ENCODE results near the gene IRS1.

Gene IRS1

GRCh38 chr2:226758921-226759640, 40.5 kb downstream of the IRS1 start:
- DNase-seq (ENCODE audit: low read depth in 2 of 2): no peak

DNA sequence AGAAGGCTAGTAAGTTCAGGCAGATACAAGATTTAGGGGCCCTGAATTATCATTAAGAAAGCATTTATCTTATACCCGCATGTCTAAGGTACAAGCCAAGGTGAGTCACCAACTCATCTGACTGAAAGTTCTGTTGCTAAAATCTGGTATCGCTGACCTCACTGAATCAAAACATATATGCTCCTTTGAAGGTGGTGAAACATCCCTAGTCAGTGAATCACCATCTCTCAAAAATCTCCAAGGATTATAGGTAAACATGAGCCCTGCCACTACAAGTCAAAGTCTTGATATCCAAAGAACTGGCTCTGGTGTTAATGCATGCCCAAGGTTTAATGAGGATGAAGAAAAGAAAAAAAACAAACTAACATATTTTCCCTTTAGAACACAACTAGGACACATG, 43.5 kb downstream of the IRS1 start:
- DNase-seq (ENCODE audit: low read depth in 2 of 2): no peak

DNA sequence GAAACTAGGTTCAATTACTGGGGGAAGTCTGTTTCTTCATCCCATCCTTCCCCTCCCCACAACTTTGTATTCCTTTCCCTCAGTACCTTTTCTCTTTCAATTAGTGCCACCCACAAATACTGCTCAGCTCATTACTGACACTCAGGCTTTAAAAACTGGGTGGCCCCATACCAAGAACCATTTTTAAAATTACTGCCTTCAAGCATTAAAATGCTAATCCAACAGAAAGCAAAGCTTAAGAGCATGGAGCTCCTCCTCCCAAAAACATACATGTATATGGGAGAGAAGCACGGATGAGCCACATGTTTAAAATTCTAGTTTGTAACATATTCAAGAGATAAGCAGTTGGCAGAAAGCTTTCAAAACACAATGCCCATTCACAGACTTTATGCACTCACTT, 44.0 kb downstream of the IRS1 start:
- DNase-seq (ENCODE audit: low read depth in 2 of 2): no peak

- no peak for DNase-seq (ENCODE audit: low read depth in 2 of 2)
These were observed 44.6 kb downstream of the IRS1 start for GRCh38 chr2:226754821-226755604.

DNA sequence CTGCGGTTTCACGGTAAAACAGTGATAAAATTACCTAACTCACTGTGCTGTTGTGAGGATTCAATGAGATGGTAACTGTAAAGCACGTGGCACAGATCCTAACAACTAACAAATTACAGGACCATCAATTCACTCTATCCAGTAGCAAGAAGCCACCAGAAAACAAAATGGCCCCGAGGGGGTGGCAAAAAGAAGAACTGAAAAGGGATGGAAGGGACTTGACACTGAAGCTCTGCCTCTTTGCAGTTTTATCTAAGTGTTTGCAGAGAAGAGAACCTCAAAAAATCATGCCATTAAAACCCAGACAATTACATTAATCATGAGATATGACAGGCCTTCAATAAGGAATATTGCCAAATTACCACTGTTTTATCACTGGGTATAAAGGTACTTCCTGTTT, 46.7 kb downstream of the IRS1 start:
- DNase-seq (ENCODE audit: low read depth in 2 of 2): no peak

DNA sequence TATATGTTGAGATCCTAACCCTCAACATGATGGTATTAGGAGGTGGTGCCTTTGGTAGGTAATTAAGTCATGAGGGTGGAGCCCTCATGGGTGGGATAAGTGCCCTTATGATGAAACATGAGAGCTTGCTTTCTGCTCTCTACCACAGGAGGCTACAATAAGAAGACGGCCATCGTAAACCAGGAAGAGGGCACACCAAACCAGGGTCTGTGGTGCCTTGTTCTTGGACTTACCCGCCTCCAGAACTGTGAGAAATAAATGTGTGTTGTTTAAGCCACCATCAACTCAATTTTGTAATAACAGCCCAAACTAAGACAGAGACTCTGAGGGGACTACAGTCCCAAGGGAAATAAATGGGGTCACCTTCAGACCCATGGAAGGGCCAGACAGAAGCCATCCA, 52.3 kb downstream of the IRS1 start:
- no peak for DNase-seq (ENCODE audit: low read depth in 2 of 2)

- no peak for DNase-seq (ENCODE audit: low read depth in 2 of 2)
These were observed 53.3 kb downstream of the IRS1 start for GRCh38 chr2:226746196-226746800.

GRCh38 chr2:226743915-226744314, 55.7 kb downstream of the IRS1 start:
- DNase-seq (ENCODE audit: low read depth in 2 of 2): no peak

DNA sequence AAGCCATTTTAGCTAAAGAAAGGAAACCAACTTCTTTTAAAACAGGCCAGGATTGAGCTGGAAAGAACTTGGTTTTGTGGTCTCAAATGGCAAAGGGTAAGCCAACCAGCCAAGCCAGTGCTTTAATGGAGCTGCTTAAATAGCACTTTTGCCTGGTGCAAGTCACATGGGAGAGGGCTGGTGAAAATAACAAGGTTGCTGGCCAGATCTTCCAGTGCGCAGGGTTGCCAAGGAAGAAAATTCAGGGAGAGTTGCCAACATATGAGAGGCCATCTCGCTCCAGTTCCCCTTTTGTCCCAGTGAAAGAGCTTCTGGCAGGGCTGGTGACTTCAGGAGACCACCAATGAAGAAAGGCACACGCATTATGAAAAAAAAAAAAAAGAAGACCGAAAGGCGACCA, 57.3 kb downstream of the IRS1 start:
- no peak for DNase-seq (ENCODE audit: low read depth in 2 of 2)

DNA sequence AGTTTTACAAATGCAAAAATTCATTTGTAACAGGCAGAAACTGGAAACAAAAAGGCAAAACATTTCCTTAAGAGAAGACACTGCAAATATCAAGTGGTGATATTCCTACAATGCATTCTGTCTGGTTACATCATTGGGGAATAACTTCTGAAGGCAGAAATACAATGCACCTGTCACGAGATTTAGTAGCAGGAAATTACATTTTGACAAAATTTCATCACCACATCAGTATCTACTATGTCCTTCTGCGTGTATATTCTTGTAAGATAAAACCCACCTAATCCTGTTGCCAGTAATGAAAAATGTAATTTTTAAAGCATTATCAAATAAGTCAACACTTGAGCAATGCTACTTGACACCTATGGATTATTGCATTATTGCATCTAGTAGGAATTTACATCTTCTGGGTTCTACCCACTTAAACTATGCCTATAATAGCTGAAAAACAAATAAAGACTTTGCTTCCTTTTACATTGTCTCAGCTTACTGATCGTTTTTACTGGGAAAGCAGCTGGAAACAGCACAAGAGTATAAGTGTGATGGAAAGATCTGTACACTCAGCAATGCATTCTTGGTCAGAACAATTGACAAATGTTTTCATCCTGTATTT, 59.5 kb downstream of the IRS1 start:
- no peak for DNase-seq (ENCODE audit: low read depth in 2 of 2)

DNA sequence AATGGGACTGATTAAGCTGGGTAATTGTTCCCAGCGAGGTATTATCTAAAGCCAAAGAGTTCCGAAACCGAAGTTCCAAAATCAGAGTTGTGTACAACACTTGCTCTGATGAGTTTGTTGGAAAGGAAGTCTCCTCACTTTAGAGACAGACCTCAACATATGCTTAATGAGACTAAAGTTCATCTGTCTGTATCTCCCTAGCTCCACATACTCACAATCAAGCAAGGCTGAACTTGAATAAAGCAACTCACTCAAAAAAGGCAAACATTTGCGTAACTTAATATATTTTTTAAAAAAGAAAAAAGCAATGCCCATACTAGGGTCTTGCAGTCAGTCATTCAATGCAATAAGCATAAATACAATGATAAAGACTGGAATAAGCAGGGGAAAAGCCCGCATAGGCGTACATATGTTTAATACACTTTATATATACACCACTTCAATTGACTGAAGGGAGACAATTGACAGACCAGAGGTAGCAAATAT, 60.0 kb downstream of the IRS1 start:
- no peak for DNase-seq (ENCODE audit: low read depth in 2 of 2)

DNA sequence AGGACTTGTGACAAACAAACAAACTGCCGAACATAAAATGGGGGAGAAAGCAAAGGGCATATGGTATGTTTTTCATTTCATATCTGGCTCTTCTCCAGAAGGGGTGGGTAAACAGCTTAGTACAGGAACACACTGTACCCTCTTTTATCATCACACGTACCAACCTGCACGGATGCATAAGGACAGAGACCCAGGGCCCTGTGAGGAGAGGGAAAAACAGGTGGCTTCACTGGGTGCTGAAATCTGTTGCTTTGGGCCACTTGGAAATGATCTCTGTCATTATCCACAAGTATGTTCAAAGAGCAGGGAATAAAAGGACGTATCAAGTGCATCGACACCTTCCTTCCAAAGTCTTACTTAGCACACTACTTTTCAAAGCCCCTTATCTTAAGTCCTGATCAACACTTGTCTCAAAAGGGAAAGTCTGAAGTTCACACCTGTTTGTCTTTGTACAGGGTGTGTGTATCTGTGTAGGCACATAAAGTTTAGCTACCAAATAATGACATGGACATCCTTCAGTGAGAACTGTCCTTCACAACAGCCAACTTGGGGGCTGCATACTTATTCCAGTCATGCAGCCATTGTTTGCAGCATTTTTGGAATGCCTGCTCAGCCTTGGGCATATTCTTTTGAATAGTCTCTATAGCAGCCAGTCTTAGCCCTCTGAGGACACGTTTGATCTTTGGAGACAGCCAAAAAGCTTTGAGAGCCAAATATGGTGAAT, 60.6 kb downstream of the IRS1 start:
- no peak for DNase-seq (ENCODE audit: low read depth in 2 of 2)

GRCh38 chr2:226738191-226738820, 61.3 kb downstream of the IRS1 start:
- no peak for DNase-seq (ENCODE audit: low read depth in 2 of 2)

DNA sequence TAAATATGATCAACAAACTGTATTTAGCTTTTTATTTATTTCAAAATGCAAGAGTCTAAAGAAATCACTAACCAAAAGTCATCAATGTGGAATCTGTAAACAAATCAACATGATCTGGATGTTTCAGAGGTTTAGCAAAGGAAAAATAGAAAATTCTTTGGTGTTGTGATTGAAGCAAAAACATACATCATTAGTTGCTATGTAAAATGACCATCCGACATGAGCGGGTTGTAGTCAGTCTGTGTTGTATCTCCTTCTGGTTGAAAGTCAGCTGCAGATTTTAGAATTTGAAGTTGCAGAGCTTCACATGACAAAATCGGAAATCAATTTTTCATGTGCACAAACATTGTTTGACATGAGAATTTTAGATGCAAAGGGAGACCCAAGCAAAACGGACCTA, 63.2 kb downstream of the IRS1 start:
- no peak for DNase-seq (ENCODE audit: low read depth in 2 of 2)

DNA sequence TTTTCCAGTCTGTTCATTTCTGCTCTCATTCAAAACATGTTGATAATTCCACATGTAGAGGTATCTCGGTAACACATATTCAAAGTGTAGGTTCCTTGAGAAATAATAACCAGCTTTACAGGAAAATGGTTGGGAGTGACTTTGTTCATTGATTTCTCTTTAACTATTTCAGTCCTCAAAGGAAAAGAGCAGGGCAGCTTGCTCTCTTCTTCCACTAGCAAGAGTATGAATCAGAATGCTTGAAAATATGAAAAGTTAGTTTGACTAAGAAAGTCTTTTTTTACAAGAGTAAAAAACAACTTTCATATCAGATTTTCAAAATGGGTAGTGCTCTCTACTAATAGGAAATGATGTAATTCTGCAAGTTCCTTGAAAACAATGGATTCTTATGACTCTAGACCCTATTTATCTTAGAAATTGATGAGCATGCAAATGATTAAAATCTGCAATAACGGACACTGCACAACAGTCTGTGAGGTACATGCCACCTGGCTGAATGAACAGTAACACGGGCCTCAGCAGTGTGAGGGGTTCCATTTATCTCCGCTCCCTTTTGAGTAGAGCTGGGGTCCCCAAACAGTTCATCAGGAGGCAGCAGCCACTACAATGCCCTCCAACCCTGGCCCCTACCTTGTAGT, 65.6 kb downstream of the IRS1 start:
- DNase-seq (ENCODE audit: low read depth in 2 of 2): no peak

GRCh38 chr2:226733189-226733858, 66.3 kb downstream of the IRS1 start:
- no peak for DNase-seq (ENCODE audit: low read depth in 2 of 2)

DNA sequence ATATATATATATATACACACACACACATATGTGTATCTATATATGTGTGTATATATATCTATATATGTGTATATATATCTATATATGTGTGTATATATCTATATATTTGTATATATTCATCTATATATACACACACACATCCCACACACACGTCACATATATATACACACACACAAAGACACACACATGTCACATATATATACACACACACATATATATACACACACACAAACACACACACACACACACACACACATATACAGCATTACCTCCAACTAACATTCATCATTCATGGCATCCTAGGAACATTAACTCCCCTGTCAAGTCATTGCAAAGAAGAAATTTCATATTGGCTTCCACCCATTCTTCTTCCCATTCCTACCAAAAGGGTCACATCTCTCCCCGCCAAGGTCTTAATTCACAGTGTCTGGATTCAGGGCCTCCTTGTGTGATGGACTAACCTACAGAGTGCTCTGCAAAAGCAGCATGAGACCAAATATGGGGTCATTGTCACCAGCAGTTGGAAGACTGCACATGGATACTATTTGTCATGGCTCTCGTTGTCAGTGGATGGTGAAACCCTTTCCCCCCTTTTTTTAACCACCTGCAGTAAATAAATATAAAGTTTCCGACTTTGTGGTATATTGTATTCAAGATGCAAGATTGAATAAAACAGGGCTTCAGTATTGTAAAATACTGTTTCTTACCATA, 67.0 kb downstream of the IRS1 start:
- DNase-seq (ENCODE audit: low read depth in 2 of 2): no peak

- no peak for DNase-seq (ENCODE audit: low read depth in 2 of 2)
These were observed 69.1 kb downstream of the IRS1 start for GRCh38 chr2:226730481-226730880.

DNA sequence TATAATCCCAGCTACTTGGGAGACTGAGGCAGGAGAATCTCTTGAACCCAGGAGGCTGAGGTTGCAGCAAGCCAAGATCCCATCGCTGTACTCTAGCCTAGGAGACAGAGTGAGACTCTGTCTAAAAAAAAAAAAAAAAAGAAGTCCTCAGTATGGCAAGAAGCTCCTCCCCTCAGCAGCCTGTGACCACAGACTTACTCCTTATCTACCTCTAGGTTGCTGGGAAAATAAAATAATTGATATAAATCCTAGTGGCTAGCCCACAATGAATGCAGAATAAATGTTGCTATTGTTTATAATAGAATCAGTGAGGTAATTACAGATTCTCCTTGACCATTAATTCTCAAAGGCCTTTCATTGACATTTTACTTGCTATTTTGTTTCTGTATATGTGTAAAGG, 70.6 kb downstream of the IRS1 start:
- DNase-seq (ENCODE audit: low read depth in 2 of 2): no peak

- no peak for DNase-seq (ENCODE audit: low read depth in 2 of 2)
These were observed 72.4 kb downstream of the IRS1 start for GRCh38 chr2:226727251-226727650.

Data from stimulated activated CD8-positive, alpha-beta memory T cell treated with anti-CD3 and anti-CD28 coated beads, Interleukin-15, amount 100 ng/mL, for 48 hours (primary cell).